22Rv1 (cell line): ENCODE measurements around the gene CIDEB.

Experiments
- ZFX ChIP-seq: fragments of 450-650 bp; IDR thresholded peaks from 2 replicates; pipeline ENCODE4 v1.6.1; 2017; ENCODE audit warnings: antibody characterized with exemption, borderline replicate concordance
- TF ChIP-seq, protein P1 (sequence below): fragments of 450-650 bp; IDR thresholded peaks from 2 replicates; pipeline ENCODE4 v1.5.1; 2017; ENCODE audit warnings: mild to moderate bottlenecking

- TF ChIP-seq, protein P1, sequence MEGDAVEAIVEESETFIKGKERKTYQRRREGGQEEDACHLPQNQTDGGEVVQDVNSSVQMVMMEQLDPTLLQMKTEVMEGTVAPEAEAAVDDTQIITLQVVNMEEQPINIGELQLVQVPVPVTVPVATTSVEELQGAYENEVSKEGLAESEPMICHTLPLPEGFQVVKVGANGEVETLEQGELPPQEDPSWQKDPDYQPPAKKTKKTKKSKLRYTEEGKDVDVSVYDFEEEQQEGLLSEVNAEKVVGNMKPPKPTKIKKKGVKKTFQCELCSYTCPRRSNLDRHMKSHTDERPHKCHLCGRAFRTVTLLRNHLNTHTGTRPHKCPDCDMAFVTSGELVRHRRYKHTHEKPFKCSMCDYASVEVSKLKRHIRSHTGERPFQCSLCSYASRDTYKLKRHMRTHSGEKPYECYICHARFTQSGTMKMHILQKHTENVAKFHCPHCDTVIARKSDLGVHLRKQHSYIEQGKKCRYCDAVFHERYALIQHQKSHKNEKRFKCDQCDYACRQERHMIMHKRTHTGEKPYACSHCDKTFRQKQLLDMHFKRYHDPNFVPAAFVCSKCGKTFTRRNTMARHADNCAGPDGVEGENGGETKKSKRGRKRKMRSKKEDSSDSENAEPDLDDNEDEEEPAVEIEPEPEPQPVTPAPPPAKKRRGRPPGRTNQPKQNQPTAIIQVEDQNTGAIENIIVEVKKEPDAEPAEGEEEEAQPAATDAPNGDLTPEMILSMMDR, result no peak
- no peak for TF ChIP-seq ZFX
These were observed 47.2 kb upstream of the CIDEB start for GRCh38 chr14:24355009-24355408.
